ENCODE results near the gene C1orf52. TPM values are rescaled to one million over a fixed set of nuclear protein-coding genes. Genes with fewer than 3 reads are reported as not detected.

Gene C1orf52
- total RNA-seq, 1 experiment from 2014 or later = 51.6 TPM

GRCh38 chr1:85203573-85204171, 55.8 kb downstream of the C1orf52 start:
- intact Hi-C loops (cut with micrococcal nuclease; ENCODE audit: unreplicated experiment) (no loop called here), in situ Hi-C loops (cut with HindIII; ENCODE audit: low pct_unique_long_range_greater_than_20kb, low sequenced_read_pairs) (no loop called here)
- ATAC-seq = no peak
- CTCF ChIA-PET = no interaction called here
- peak; percentile 87 for TF ChIP-seq TCF7L2 (IDR thresholded peaks at IDR 0.05; ENCODE audit: low read depth, low read length)
- TF ChIP-seq SIN3A (IDR thresholded peaks at IDR 0.05; ENCODE audit: borderline replicate concordance, insufficient read depth, low read depth, low read length) = no peak
- Histone ChIP-seq H3K27me3 (ENCODE audit: control insufficient read depth, insufficient read depth, low read length) (no peaks in the 10 kb centered on the region), H3K4me1 (ENCODE audit: control insufficient read depth, insufficient read depth, low read length) (peaks cover 40% of the 10 kb centered on the region; the same call in 1 of the 2 replicates), H3K36me3 (ENCODE audit: control insufficient read depth, insufficient read depth, low read length) (no peaks in the 10 kb centered on the region), H3K27ac (ENCODE audit: low read length) (peak overlapping the region; percentile 66; the same call in 1 of the 2 replicates), H3K4me3 (ENCODE audit: low read depth in 2 of 2, low read length in 2 of 2) (no peak overlapping the region), H3K9me3 (ENCODE audit: control insufficient read depth, insufficient read depth, low read depth, low read length) (no peaks in the 10 kb centered on the region)
- no peak for DNase-seq (ENCODE audit: low read depth, low spot score)
- POLR2A ChIA-PET = no interaction called here
- BruUV-seq (replicated peaks) = no TSS peak

- in situ Hi-C loops (cut with HindIII; ENCODE audit: low pct_unique_long_range_greater_than_20kb, low sequenced_read_pairs) = no loop called here
- no TSS peak for BruUV-seq (replicated peaks)
- Histone ChIP-seq H3K27ac (ENCODE audit: low read length) (peak overlapping the region; percentile 90; the same call in 1 of the 2 replicates), H3K4me3 (ENCODE audit: low read depth in 2 of 2, low read length in 2 of 2) (no peak overlapping the region), H3K36me3 (ENCODE audit: control insufficient read depth, insufficient read depth, low read length) (peaks cover 2% of the 10 kb centered on the region; the same call in 1 of the 2 replicates), H3K4me1 (ENCODE audit: control insufficient read depth, insufficient read depth, low read length) (peaks cover 48% of the 10 kb centered on the region), H3K27me3 (ENCODE audit: control insufficient read depth, insufficient read depth, low read length) (no peaks in the 10 kb centered on the region), H3K9me3 (ENCODE audit: control insufficient read depth, insufficient read depth, low read depth, low read length) (no peaks in the 10 kb centered on the region)
- intact Hi-C loops (cut with micrococcal nuclease; ENCODE audit: unreplicated experiment) = no loop called here
- ATAC-seq = no peak
- POLR2A ChIA-PET = no interaction called here
- CTCF ChIA-PET = no interaction called here
- DNase-seq (ENCODE audit: low read depth, low spot score) = no peak
- TF ChIP-seq REST (IDR thresholded peaks at IDR 0.05; ENCODE audit: insufficient read depth in 1 of 2, low read depth in 2 of 2, low read length in 1 of 2) = no peak
- no peak for TF ChIP-seq SIN3A (IDR thresholded peaks at IDR 0.05; ENCODE audit: borderline replicate concordance, insufficient read depth, low read depth, low read length)
- no peak for TF ChIP-seq TCF7L2 (IDR thresholded peaks at IDR 0.05; ENCODE audit: low read depth, low read length)
- TF ChIP-seq POLR2AphosphoS5 (IDR thresholded peaks at IDR 0.05; ENCODE audit: low read depth, low read length) = no peak
- no peak for TF ChIP-seq CTCF (IDR thresholded peaks at IDR 0.05)
Observed at GRCh38 chr1:85202864-85203255, 56.6 kb downstream of the C1orf52 start.
